ENCODE measurements around the gene RFX7.

DNA sequence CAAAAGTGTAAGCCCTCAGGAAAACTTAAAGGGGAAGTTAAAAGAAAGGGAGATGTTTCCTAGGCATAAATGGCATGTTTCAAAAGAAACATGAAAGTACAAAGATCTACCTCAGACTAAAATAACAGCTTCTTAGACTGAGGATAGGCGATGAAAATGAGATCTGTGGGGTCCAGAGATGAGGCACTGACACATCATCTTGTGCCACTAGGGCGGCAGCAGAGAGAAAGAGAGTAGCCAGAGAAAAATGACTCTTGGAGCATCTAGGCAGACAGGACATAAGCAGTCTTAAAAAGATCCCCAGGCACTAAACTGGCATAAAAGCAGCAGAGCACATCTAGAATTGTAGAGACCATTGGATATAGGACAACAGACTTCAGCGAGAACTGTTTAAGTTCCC is 42.5 kb upstream of the RFX7 start:
- TF ChIP-seq, protein P1, sequence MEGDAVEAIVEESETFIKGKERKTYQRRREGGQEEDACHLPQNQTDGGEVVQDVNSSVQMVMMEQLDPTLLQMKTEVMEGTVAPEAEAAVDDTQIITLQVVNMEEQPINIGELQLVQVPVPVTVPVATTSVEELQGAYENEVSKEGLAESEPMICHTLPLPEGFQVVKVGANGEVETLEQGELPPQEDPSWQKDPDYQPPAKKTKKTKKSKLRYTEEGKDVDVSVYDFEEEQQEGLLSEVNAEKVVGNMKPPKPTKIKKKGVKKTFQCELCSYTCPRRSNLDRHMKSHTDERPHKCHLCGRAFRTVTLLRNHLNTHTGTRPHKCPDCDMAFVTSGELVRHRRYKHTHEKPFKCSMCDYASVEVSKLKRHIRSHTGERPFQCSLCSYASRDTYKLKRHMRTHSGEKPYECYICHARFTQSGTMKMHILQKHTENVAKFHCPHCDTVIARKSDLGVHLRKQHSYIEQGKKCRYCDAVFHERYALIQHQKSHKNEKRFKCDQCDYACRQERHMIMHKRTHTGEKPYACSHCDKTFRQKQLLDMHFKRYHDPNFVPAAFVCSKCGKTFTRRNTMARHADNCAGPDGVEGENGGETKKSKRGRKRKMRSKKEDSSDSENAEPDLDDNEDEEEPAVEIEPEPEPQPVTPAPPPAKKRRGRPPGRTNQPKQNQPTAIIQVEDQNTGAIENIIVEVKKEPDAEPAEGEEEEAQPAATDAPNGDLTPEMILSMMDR (IDR thresholded peaks at IDR 0.05) = no peak
- TF ChIP-seq POLR2A (IDR thresholded peaks at IDR 0.05) = no peak
